Dermis microvascular lymphatic vessel endothelial cell (primary cell): Measurements from ENCODE around the gene PTPRH. TPM values are rescaled to one million over a fixed set of nuclear protein-coding genes. Genes with fewer than 3 reads are reported as not detected.

Source experiments
- DNase-seq, 2 donors: peaks; one replicate each; pipeline versions ENCODE4 v3.0.0 to v3.0.0-alpha.2; 2010; ENCODE audit warnings: low read depth in 2 of 2
- total RNA-seq: library from RNA; depleted of rRNA; stranded (reverse); fragments of >200 nt; gene quantifications from 2 replicates; pipeline ENCODE4 v1.2.1, GENCODE V29; 2014

The PTPRH gene
- 0.13 TPM in 2 replicates for total RNA-seq

GRCh38 chr19:55208880-55209692 lies at the start of gene PTPRH:
Gene PTPRH (minus strand): TSS chr19:55209501. CDS start chr19:55209433, 68 bp downstream.
- no peak for DNase-seq

- no peak for DNase-seq
Observed at GRCh38 chr19:55258476-55258827, 49.2 kb upstream of the PTPRH start.

- peak in 1 of 2 donors; percentile 13 for DNase-seq
Observed at GRCh38 chr19:55257461-55258420, 48.4 kb upstream of the PTPRH start.

GRCh38 chr19:55256562-55257460 lies 47.5 kb upstream of the PTPRH start:
- DNase-seq, result no peak

- no peak for DNase-seq
Observed at GRCh38 chr19:55255618-55256423, 46.5 kb upstream of the PTPRH start.

GRCh38 chr19:55254625-55254977 lies 45.3 kb upstream of the PTPRH start:
- no peak for DNase-seq

GRCh38 chr19:55253842-55254624 lies 44.7 kb upstream of the PTPRH start:
- peak in 1 of 2 donors; percentile 37 for DNase-seq

GRCh38 chr19:55252760-55253663 lies 43.7 kb upstream of the PTPRH start:
- no peak for DNase-seq

GRCh38 chr19:55251341-55252081 lies 42.2 kb upstream of the PTPRH start:
- DNase-seq, result peak in 1 of 2 donors; percentile 58

- DNase-seq, result no peak
Observed at GRCh38 chr19:55250262-55251036, 41.1 kb upstream of the PTPRH start.

GRCh38 chr19:55249841-55250240 lies 40.5 kb upstream of the PTPRH start:
- DNase-seq, result no peak

- DNase-seq, result no peak
Observed at GRCh38 chr19:55248704-55249103, 39.4 kb upstream of the PTPRH start.

GRCh38 chr19:55248166-55248675 lies 38.9 kb upstream of the PTPRH start:
- no peak for DNase-seq

- DNase-seq, result peak in 1 of 2 donors; percentile 29
Observed at GRCh38 chr19:55247621-55248099, 38.4 kb upstream of the PTPRH start.

GRCh38 chr19:55246462-55247451 lies 37.5 kb upstream of the PTPRH start:
- no peak for DNase-seq
